ENCODE data around the gene DMRTA2. TPM values are rescaled to one million over a fixed set of nuclear protein-coding genes. Genes with fewer than 3 reads are reported as not detected.

DMRTA2 gene
- total and polyA plus RNA-seq, 2 donors from 2014 or later = not detected

DNA sequence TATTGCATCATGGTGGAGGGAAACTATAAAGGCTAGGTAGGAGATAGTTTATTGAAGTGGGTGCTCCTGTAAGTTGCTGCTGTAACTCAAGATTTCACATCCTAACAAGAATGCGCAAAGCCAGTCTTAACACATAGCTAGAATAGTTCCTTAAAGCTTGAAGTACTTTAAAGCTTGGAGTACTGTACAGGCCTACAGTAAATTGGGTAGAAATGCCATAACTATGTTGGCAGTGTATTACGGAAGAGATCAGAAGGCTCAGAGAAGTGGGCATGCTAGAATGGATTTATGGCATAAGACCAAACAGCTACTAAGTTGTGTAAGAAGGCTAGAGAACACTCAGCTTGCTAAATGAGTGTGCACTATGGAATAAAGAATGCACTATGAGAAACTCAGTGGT is 44.5 kb downstream of the DMRTA2 start:
- no peak overlapping the region for H3K27ac ChIP-seq (ENCODE audit: low read depth in 2 of 2, low read length in 2 of 2)
- no peaks in the 10 kb centered on the region for H3K27me3 ChIP-seq (ENCODE audit: control insufficient read depth, insufficient read depth, low read length)
- H3K4me3 ChIP-seq (ENCODE audit: low read length in 3 of 3) = no peak overlapping the region
- DNase-seq (no peak), FAIRE-seq (no peak)
- no peaks in the 10 kb centered on the region for H3K9me3 ChIP-seq (ENCODE audit: control insufficient read depth in 2 of 3, insufficient read depth in 1 of 3, low read length in 3 of 3)
- H3K9ac ChIP-seq (ENCODE audit: low read length in 3 of 3) = no peak overlapping the region
- H3K4me1 ChIP-seq (ENCODE audit: control insufficient read depth in 2 of 3, insufficient read depth in 2 of 3, low read depth in 1 of 3, low read length in 3 of 3) = no peaks in the 10 kb centered on the region
- TF ChIP-seq CTCF (IDR thresholded peaks at IDR 0.05; ENCODE audit: borderline replicate concordance, extremely low read depth, insufficient read depth) = no peak
- intact Hi-C loops (cut with DNase I) = no loop called here
- no peaks in the 10 kb centered on the region for H3K36me3 ChIP-seq (ENCODE audit: control insufficient read depth in 2 of 3, insufficient read depth in 3 of 3, low read length in 3 of 3)

DNA sequence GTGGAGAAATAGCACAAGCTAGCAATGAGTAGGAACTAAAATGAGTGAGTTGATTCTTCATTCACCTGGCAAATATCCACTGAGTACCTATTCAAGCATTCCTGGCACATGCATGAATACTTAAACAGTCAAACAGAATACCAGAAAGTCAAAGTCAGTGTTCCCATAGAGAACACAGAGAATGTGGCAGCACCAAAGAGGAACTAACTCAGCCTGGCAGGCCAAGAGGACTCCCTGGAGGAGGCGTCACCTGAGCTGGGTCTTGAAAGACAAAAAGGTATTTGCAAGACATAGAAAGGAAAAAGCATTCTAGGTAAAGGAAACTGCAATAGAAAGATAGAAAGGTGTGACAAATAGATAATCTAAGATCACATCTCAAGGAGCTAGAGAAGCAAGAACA is 49.7 kb downstream of the DMRTA2 start:
- Histone ChIP-seq H3K4me3 (ENCODE audit: low read length in 3 of 3) (no peak overlapping the region), H3K4me1 (ENCODE audit: control insufficient read depth in 2 of 3, insufficient read depth in 2 of 3, low read depth in 1 of 3, low read length in 3 of 3) (no peaks in the 10 kb centered on the region), H3K9me3 (ENCODE audit: control insufficient read depth in 2 of 3, insufficient read depth in 1 of 3, low read length in 3 of 3) (peaks cover 0 to 3% (median 0%) of the 10 kb centered on the region in 3 donors), H3K27me3 (ENCODE audit: control insufficient read depth, insufficient read depth, low read length) (no peaks in the 10 kb centered on the region), H3K27ac (ENCODE audit: low read depth in 2 of 2, low read length in 2 of 2) (no peak overlapping the region), H3K36me3 (ENCODE audit: control insufficient read depth in 2 of 3, insufficient read depth in 3 of 3, low read length in 3 of 3) (no peaks in the 10 kb centered on the region), H3K9ac (ENCODE audit: low read length in 3 of 3) (no peak overlapping the region)
- DNase-seq (no peak), FAIRE-seq (no peak)
- TF ChIP-seq CTCF (IDR thresholded peaks at IDR 0.05; ENCODE audit: borderline replicate concordance, extremely low read depth, insufficient read depth) = no peak
- intact Hi-C loops (cut with DNase I) = no loop called here

DNA sequence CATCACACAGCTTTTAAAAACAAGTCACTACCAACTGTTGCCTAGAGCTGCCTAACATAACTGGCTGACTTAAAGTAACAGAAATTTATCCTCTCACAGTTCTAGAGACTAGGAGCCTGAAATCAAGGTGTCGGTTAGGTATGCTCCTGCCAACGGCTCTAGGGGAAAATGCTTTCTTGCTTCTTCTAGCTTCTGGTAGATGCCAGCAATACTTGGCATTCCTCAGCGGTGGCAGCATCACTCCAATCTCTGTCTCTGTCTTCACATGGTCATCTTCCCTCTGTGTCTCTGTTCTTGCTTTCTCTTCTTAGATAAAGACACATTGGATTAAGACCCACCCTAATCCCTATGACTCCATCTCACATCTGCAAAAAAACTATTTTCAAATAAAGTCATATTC is 51.5 kb downstream of the DMRTA2 start:
- no peak overlapping the region for H3K9ac ChIP-seq (ENCODE audit: low read length in 3 of 3)
- FAIRE-seq (no peak), DNase-seq (no peak)
- intact Hi-C loops (cut with DNase I) = no loop called here
- peaks cover 0 to 3% (median 0%) of the 10 kb centered on the region in 3 donors for H3K9me3 ChIP-seq (ENCODE audit: control insufficient read depth in 2 of 3, insufficient read depth in 1 of 3, low read length in 3 of 3)
- H3K27ac ChIP-seq (ENCODE audit: low read depth in 2 of 2, low read length in 2 of 2) = no peak overlapping the region
- no peaks in the 10 kb centered on the region for H3K36me3 ChIP-seq (ENCODE audit: control insufficient read depth in 2 of 3, insufficient read depth in 3 of 3, low read length in 3 of 3)
- TF ChIP-seq CTCF (IDR thresholded peaks at IDR 0.05; ENCODE audit: borderline replicate concordance, extremely low read depth, insufficient read depth) = no peak
- no peak overlapping the region for H3K4me3 ChIP-seq (ENCODE audit: low read length in 3 of 3)
- H3K27me3 ChIP-seq (ENCODE audit: control insufficient read depth, insufficient read depth, low read length) = peaks cover 2% of the 10 kb centered on the region
- peaks cover 0 to 2% (median 0%) of the 10 kb centered on the region in 3 donors for H3K4me1 ChIP-seq (ENCODE audit: control insufficient read depth in 2 of 3, insufficient read depth in 2 of 3, low read depth in 1 of 3, low read length in 3 of 3)

DNA sequence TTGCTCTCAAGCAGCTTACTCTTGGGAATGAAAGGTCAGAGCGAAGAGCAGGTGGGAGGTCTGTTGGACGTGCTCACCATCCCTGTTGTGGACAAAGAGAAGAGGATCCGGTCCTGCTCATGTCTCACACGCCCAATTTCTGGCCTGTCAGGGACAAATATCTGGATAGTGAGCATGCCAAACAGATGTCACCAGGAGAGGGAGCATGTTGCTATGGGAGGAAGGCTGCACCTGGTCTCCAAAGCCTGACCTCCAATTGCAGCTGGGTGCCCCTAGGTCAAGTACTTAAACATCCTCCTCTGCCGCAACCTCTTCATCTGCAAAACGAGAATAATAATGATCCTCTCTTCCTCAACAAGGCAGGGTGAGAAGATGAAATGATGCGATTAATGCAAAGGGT is 53.4 kb downstream of the DMRTA2 start:
- DNase-seq (no peak), FAIRE-seq (no peak)
- intact Hi-C loops (cut with DNase I) = no loop called here

More for the DNA sequence above, 53.4 kb downstream of the DMRTA2 start:
- no peak overlapping the region for H3K9ac ChIP-seq (ENCODE audit: low read length in 3 of 3)
- no peak for TF ChIP-seq CTCF (IDR thresholded peaks at IDR 0.05; ENCODE audit: borderline replicate concordance, extremely low read depth, insufficient read depth)
- H3K4me3 ChIP-seq (ENCODE audit: low read length in 3 of 3) = no peak overlapping the region
- H3K27ac ChIP-seq (ENCODE audit: low read depth in 2 of 2, low read length in 2 of 2) = no peak overlapping the region
- H3K9me3 ChIP-seq (ENCODE audit: control insufficient read depth in 2 of 3, insufficient read depth in 1 of 3, low read length in 3 of 3) = peaks cover 0 to 3% (median 0%) of the 10 kb centered on the region in 3 donors
- H3K36me3 ChIP-seq (ENCODE audit: control insufficient read depth in 2 of 3, insufficient read depth in 3 of 3, low read length in 3 of 3) = no peaks in the 10 kb centered on the region
- H3K4me1 ChIP-seq (ENCODE audit: control insufficient read depth in 2 of 3, insufficient read depth in 2 of 3, low read depth in 1 of 3, low read length in 3 of 3) = peaks cover 0 to 2% (median 0%) of the 10 kb centered on the region in 3 donors
- peaks cover 5% of the 10 kb centered on the region for H3K27me3 ChIP-seq (ENCODE audit: control insufficient read depth, insufficient read depth, low read length)

Measured in kidney (tissue), 14 donors.